ENCODE results near the gene RFC5.

RFC5 gene

DNA sequence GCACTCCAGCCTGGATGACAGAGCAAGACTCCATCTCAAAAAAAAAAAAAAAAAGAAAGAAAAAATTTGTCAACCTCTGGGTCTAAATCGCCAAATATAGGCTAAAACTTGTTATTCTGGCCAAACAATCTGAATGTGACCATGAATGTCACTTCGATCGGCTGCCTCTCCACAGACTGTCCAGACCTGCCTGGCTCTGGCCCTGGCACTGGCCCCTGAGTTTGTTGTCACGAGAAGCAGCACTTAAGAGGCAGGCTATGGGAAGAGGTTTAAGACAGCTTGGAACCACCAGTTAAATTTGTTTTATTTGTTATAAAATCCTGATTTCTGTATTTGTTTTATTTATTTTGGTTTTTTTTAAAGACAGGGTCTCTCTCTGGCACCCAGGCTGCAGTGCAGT, 29.9 kb downstream of the RFC5 start:
- Histone ChIP-seq H3K27me3 (replicated peaks; ENCODE audit: control insufficient read depth, insufficient read depth, low read length) (no peaks in the 10 kb centered on the region), H3K4me3 (replicated peaks; ENCODE audit: low read depth, low read length) (no peak overlapping the region), H3K36me3 (ENCODE audit: control insufficient read depth, insufficient read depth, low read length) (peaks cover 15% of the 10 kb centered on the region)
- no peak for DNase-seq (ENCODE audit: extremely low read depth, insufficient read length)
- TF ChIP-seq, protein P1, sequence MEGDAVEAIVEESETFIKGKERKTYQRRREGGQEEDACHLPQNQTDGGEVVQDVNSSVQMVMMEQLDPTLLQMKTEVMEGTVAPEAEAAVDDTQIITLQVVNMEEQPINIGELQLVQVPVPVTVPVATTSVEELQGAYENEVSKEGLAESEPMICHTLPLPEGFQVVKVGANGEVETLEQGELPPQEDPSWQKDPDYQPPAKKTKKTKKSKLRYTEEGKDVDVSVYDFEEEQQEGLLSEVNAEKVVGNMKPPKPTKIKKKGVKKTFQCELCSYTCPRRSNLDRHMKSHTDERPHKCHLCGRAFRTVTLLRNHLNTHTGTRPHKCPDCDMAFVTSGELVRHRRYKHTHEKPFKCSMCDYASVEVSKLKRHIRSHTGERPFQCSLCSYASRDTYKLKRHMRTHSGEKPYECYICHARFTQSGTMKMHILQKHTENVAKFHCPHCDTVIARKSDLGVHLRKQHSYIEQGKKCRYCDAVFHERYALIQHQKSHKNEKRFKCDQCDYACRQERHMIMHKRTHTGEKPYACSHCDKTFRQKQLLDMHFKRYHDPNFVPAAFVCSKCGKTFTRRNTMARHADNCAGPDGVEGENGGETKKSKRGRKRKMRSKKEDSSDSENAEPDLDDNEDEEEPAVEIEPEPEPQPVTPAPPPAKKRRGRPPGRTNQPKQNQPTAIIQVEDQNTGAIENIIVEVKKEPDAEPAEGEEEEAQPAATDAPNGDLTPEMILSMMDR (IDR thresholded peaks at IDR 0.05; ENCODE audit: insufficient read depth, low read length, poor library complexity, severe bottlenecking): no peak

DNA sequence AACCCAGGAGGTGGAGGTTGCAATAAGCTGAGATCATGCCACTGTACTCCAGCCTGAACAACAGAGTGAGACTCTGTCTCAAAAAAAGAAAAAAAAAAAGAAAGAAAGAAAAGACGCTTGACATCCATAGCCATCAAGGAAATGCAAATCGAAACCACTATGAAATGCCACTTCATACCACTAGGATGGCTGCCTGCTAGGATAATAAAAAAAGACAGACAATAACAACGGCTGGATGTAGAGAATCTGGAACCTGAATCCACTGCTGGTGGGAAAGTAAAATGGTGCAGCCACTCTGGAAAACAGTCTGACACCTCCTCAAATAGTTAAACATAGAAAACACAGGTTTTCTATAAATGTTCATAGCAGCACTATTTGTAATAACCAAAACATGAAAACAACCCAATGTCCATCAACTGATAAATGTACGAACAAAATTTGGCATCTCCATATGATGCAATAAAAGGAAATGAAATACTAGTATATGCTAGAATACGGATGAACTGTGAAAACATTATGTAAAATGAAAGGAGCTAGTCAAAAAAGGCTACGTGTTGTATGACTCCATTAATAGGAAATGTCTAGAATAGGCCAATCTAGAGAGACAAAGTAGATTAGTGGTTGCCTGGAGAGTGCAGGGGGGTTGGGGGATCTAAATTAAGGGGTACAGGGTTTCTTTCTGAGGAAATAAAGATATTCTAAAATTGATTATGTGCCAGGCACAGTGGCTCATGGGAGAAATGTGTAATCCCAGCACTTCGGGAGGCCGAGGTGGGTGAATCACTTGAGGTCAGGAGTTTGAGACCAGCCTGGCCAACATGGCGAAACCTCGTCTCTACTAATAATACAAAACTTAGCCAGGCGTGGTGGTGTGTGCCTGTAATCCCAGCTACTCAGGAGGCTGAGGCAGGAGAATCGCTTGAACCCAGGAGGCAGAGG, 34.7 kb downstream of the RFC5 start:
- TF ChIP-seq, protein P1 (IDR thresholded peaks at IDR 0.05; ENCODE audit: insufficient read depth, low read length, poor library complexity, severe bottlenecking): no peak
- Histone ChIP-seq H3K4me3 (replicated peaks; ENCODE audit: low read depth, low read length) (no peak overlapping the region), H3K36me3 (ENCODE audit: control insufficient read depth, insufficient read depth, low read length) (peaks cover 6% of the 10 kb centered on the region)

DNA sequence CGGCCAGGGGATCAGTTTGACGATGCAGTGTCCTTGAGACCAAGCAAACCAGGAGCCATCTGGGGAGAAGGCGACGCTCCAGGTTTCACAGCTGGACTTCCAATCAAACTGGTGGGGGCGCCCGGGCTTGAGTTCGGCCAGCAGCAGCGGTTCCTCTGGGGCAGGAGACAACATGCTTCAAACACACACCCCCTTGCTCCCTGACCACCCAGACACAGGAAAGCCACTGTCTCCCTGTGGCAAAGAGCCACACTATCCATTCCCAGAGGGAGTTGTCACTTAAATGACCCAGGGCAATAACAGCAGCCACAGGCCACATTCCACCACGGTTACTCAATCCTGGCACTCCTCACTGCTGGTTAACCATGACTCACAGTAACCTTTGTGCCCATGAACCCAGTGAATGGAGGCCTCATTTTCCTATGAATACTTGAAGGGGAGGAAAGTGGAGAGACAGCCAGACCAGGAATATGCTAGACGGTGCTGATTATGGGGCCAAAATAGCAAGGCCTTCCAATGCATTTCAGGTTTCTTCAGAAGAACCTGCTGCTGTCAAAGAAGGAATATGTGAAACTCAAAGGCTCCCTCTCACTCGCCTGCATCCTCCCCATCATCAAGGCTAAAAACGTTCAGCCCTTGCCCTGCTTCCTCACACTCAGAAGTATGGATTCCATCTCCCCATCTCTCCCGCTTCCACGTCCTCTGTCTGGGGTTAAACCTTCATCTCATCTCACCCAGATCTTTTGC, 36.0 kb downstream of the RFC5 start:
- Histone ChIP-seq H3K27me3 (replicated peaks; ENCODE audit: control insufficient read depth, insufficient read depth, low read length) (no peaks in the 10 kb centered on the region), H3K36me3 (ENCODE audit: control insufficient read depth, insufficient read depth, low read length) (peaks cover 6% of the 10 kb centered on the region), H3K4me3 (replicated peaks; ENCODE audit: low read depth, low read length) (no peak overlapping the region)
- TF ChIP-seq, protein P1 (IDR thresholded peaks at IDR 0.05; ENCODE audit: insufficient read depth, low read length, poor library complexity, severe bottlenecking): no peak
- DNase-seq (ENCODE audit: extremely low read depth, insufficient read length): no peak

More for the DNA sequence above, 34.7 kb downstream of the RFC5 start:
- H3K27me3 ChIP-seq (replicated peaks; ENCODE audit: control insufficient read depth, insufficient read depth, low read length): no peaks in the 10 kb centered on the region
- no peak for DNase-seq (ENCODE audit: extremely low read depth, insufficient read length)

DNA sequence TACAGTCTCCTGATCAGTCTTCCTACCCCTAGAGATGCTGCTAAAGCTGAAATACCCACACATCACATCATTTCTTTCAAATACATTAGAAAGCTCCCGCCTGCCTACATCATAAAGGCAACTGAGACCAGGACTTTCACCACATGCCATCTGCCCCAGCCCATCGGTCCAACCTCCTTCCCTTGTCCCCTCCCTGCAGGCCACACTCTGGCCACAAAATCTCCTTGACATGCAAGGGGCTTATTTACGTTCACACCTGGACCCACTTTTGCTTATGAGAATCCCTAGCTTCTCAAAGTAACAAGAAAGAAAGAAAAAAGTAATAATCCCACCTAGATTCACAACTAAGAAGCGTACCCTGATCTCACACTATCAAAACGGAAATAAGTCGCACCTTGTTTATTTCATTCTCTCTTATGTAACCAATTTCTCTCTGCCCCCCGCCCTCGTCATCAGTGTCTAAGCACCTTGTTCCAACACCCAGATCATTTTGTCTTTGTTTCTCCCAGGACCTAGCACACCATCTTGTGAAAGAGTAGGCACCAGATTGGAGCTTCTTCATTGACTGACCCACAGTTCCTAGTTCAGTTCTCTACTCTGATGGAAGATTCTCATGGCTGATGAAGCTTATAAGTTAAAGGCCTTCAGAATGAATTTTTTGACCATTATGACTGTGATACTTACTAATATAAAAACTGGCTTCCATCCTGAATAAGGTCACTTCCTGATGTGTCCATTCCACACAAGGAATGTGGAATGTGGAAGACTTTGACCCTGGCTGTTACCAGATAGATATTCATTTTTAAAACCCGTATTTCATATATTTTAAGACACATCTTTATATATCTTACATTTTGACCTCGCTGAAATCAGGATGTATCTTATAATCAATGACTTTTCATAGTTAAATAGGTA, 36.8 kb downstream of the RFC5 start:
- TF ChIP-seq, protein P1 (IDR thresholded peaks at IDR 0.05; ENCODE audit: insufficient read depth, low read length, poor library complexity, severe bottlenecking): no peak
- H3K4me3 ChIP-seq (replicated peaks; ENCODE audit: low read depth, low read length): no peak overlapping the region

DNA sequence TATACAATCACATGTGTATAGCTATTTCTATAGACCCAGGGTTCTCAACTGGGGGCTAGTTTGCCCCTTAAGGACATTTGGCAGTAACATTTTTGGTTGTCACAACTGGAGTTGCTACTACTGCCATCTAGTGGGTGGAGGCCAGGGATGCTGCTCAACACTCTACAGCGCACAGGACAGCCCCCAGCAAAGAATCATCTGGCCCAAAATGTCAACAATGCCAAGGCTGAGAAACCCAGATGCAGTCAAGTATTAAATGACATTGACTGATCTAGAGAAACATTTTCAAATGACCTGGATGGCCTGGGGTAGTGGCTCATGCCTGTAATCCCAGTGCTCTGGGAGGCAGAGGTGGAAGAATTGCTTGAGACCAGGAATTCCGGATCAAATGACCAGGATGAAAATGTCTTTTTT, 38.6 kb downstream of the RFC5 start:
- Histone ChIP-seq H3K36me3 (ENCODE audit: control insufficient read depth, insufficient read depth, low read length) (peaks cover 4% of the 10 kb centered on the region), H3K4me3 (replicated peaks; ENCODE audit: low read depth, low read length) (no peak overlapping the region), H3K27me3 (replicated peaks; ENCODE audit: control insufficient read depth, insufficient read depth, low read length) (no peaks in the 10 kb centered on the region)
- DNase-seq (ENCODE audit: extremely low read depth, insufficient read length): no peak
- TF ChIP-seq, protein P1 (IDR thresholded peaks at IDR 0.05; ENCODE audit: insufficient read depth, low read length, poor library complexity, severe bottlenecking): peak; percentile 77

More for the DNA sequence above, 36.8 kb downstream of the RFC5 start:
- Histone ChIP-seq H3K36me3 (ENCODE audit: control insufficient read depth, insufficient read depth, low read length) (peaks cover 4% of the 10 kb centered on the region), H3K27me3 (replicated peaks; ENCODE audit: control insufficient read depth, insufficient read depth, low read length) (no peaks in the 10 kb centered on the region)
- DNase-seq (ENCODE audit: extremely low read depth, insufficient read length): no peak

All from GM06990 (cell line).